ENCODE data around the gene PDE4B. TPM values are rescaled to one million over a fixed set of nuclear protein-coding genes. Genes with fewer than 3 reads are reported as not detected.
A peak's percentile ranks its signal among the peaks of the same experiment; 100 is the strongest.
"Not testable (repeated sequence)": the region's sequence is repeated elsewhere in the genome, so short reads cannot be mapped to it uniquely, and the experiment has no call there.

Gene PDE4B
- polyA plus RNA-seq, 4 donors: 1.1 to 5.2 (median 3.7) TPM

- FAIRE-seq: no peak
- H3K27ac ChIP-seq (ENCODE audit: low read depth in 1 of 3, low read length in 2 of 3): no peak overlapping the region
- 91 to 95% (median 91%) methylated on average over 6 of the region's 6 CpGs for WGBS, 3 donors
Observed at GRCh38 chr1:65998763-65999583, 206.3 kb downstream of the PDE4B start.

GRCh38 chr1:66000033-66000637, 207.4 kb downstream of the PDE4B start:
- FAIRE-seq: no peak
- WGBS, 3 donors: 5 to 24% (median 13%) methylated on average over 1 of the region's 1 CpG
- H3K9me3 ChIP-seq (ENCODE audit: control insufficient read depth in 2 of 2, insufficient read depth in 1 of 2, low read depth in 1 of 2, low read length in 1 of 2): no peaks in the 10 kb centered on the region

More at GRCh38 chr1:65998763-65999583, 206.3 kb downstream of the PDE4B start:
- DNase-seq: no peak
- no peaks in the 10 kb centered on the region for H3K9me3 ChIP-seq (ENCODE audit: control insufficient read depth in 2 of 2, insufficient read depth in 1 of 2, low read depth in 1 of 2, low read length in 1 of 2)
- H3K36me3 ChIP-seq (ENCODE audit: control insufficient read depth in 3 of 3, insufficient read depth in 2 of 3, low read depth in 1 of 3, low read length in 3 of 3): no peaks in the 10 kb centered on the region
- H3K27me3 ChIP-seq (ENCODE audit: control insufficient read depth in 3 of 3, insufficient read depth in 3 of 3, low read length in 3 of 3): no peaks in the 10 kb centered on the region
- H3K4me3 ChIP-seq (ENCODE audit: low read depth in 1 of 3, low read length in 3 of 3): no peak overlapping the region
- no peaks in the 10 kb centered on the region for H3K4me1 ChIP-seq (ENCODE audit: control insufficient read depth in 3 of 3, insufficient read depth in 2 of 3, low read depth in 1 of 3, low read length in 2 of 3)

GRCh38 chr1:66003690-66004089, 211.0 kb downstream of the PDE4B start:
- H3K4me3 ChIP-seq (ENCODE audit: low read depth in 1 of 3, low read length in 3 of 3): no peak overlapping the region
- DNase-seq (no peak), FAIRE-seq (no peak)
- H3K27ac ChIP-seq (ENCODE audit: low read depth in 1 of 3, low read length in 2 of 3): no peak overlapping the region
- H3K9me3 ChIP-seq (ENCODE audit: control insufficient read depth in 2 of 2, insufficient read depth in 1 of 2, low read depth in 1 of 2, low read length in 1 of 2): no peaks in the 10 kb centered on the region
- H3K36me3 ChIP-seq (ENCODE audit: control insufficient read depth in 3 of 3, insufficient read depth in 2 of 3, low read depth in 1 of 3, low read length in 3 of 3): no peaks in the 10 kb centered on the region
- no peaks in the 10 kb centered on the region for H3K27me3 ChIP-seq (ENCODE audit: control insufficient read depth in 3 of 3, insufficient read depth in 3 of 3, low read length in 3 of 3)
- WGBS, 3 donors: 14 to 28% (median 15%) methylated on average over 1 of the region's 1 CpG
- no peaks in the 10 kb centered on the region for H3K4me1 ChIP-seq (ENCODE audit: control insufficient read depth in 3 of 3, insufficient read depth in 2 of 3, low read depth in 1 of 3, low read length in 2 of 3)

More at GRCh38 chr1:66000033-66000637, 207.4 kb downstream of the PDE4B start:
- no peaks in the 10 kb centered on the region for H3K4me1 ChIP-seq (ENCODE audit: control insufficient read depth in 3 of 3, insufficient read depth in 2 of 3, low read depth in 1 of 3, low read length in 2 of 3)
- H3K4me3 ChIP-seq (ENCODE audit: low read depth in 1 of 3, low read length in 3 of 3): no peak overlapping the region
- DNase-seq: no peak
- H3K36me3 ChIP-seq (ENCODE audit: control insufficient read depth in 3 of 3, insufficient read depth in 2 of 3, low read depth in 1 of 3, low read length in 3 of 3): no peaks in the 10 kb centered on the region
- H3K27me3 ChIP-seq (ENCODE audit: control insufficient read depth in 3 of 3, insufficient read depth in 3 of 3, low read length in 3 of 3): no peaks in the 10 kb centered on the region
- no peak overlapping the region for H3K27ac ChIP-seq (ENCODE audit: low read depth in 1 of 3, low read length in 2 of 3)

GRCh38 chr1:66006534-66006933, 213.8 kb downstream of the PDE4B start:
- H3K4me1 ChIP-seq (ENCODE audit: control insufficient read depth in 3 of 3, insufficient read depth in 2 of 3, low read depth in 1 of 3, low read length in 2 of 3); H3K27ac ChIP-seq (ENCODE audit: low read depth in 1 of 3, low read length in 2 of 3); H3K4me3 ChIP-seq (ENCODE audit: low read depth in 1 of 3, low read length in 3 of 3); H3K9me3 ChIP-seq (ENCODE audit: control insufficient read depth in 2 of 2, insufficient read depth in 1 of 2, low read depth in 1 of 2, low read length in 1 of 2); FAIRE-seq; H3K27me3 ChIP-seq (ENCODE audit: control insufficient read depth in 3 of 3, insufficient read depth in 3 of 3, low read length in 3 of 3); DNase-seq; H3K36me3 ChIP-seq (ENCODE audit: control insufficient read depth in 3 of 3, insufficient read depth in 2 of 3, low read depth in 1 of 3, low read length in 3 of 3): not testable (repeated sequence)
- WGBS, 3 donors: 73 to 80% (median 77%) methylated on average over 3 of the region's 3 CpGs

GRCh38 chr1:66012106-66012784, 219.6 kb downstream of the PDE4B start:
- Histone ChIP-seq H3K4me3 (ENCODE audit: low read depth in 1 of 3, low read length in 3 of 3) (no peak overlapping the region), H3K9me3 (ENCODE audit: control insufficient read depth in 2 of 2, insufficient read depth in 1 of 2, low read depth in 1 of 2, low read length in 1 of 2) (no peaks in the 10 kb centered on the region), H3K27me3 (ENCODE audit: control insufficient read depth in 3 of 3, insufficient read depth in 3 of 3, low read length in 3 of 3) (no peaks in the 10 kb centered on the region), H3K27ac (ENCODE audit: low read depth in 1 of 3, low read length in 2 of 3) (no peak overlapping the region), H3K36me3 (ENCODE audit: control insufficient read depth in 3 of 3, insufficient read depth in 2 of 3, low read depth in 1 of 3, low read length in 3 of 3) (no peaks in the 10 kb centered on the region), H3K4me1 (ENCODE audit: control insufficient read depth in 3 of 3, insufficient read depth in 2 of 3, low read depth in 1 of 3, low read length in 2 of 3) (no peaks in the 10 kb centered on the region)
- 27 to 48% (median 44%) methylated on average over 3 of the region's 3 CpGs for WGBS, 3 donors
- FAIRE-seq: no peak
- DNase-seq: no peak

GRCh38 chr1:66013371-66013770, 220.7 kb downstream of the PDE4B start:
- Histone ChIP-seq H3K9me3 (ENCODE audit: control insufficient read depth in 2 of 2, insufficient read depth in 1 of 2, low read depth in 1 of 2, low read length in 1 of 2) (no peaks in the 10 kb centered on the region), H3K27me3 (ENCODE audit: control insufficient read depth in 3 of 3, insufficient read depth in 3 of 3, low read length in 3 of 3) (no peaks in the 10 kb centered on the region)

GRCh38 chr1:66022904-66023620, 230.4 kb downstream of the PDE4B start:
- no peak overlapping the region for H3K27ac ChIP-seq (ENCODE audit: low read depth in 1 of 3, low read length in 2 of 3)
- no peaks in the 10 kb centered on the region for H3K9me3 ChIP-seq (ENCODE audit: control insufficient read depth in 2 of 2, insufficient read depth in 1 of 2, low read depth in 1 of 2, low read length in 1 of 2)
- H3K4me3 ChIP-seq (ENCODE audit: low read depth in 1 of 3, low read length in 3 of 3): no peak overlapping the region
- H3K27me3 ChIP-seq (ENCODE audit: control insufficient read depth in 3 of 3, insufficient read depth in 3 of 3, low read length in 3 of 3): no peaks in the 10 kb centered on the region
- DNase-seq: peak in 1 of 2 donors; percentile 3
- 64 to 82% (median 71%) methylated on average over 2 of the region's 2 CpGs for WGBS, 3 donors
- no peaks in the 10 kb centered on the region for H3K36me3 ChIP-seq (ENCODE audit: control insufficient read depth in 3 of 3, insufficient read depth in 2 of 3, low read depth in 1 of 3, low read length in 3 of 3)
- H3K4me1 ChIP-seq (ENCODE audit: control insufficient read depth in 3 of 3, insufficient read depth in 2 of 3, low read depth in 1 of 3, low read length in 2 of 3): no peaks in the 10 kb centered on the region
- no peak for FAIRE-seq

More at GRCh38 chr1:66013371-66013770, 220.7 kb downstream of the PDE4B start:
- WGBS, 3 donors: 64 to 77% (median 72%) methylated on average over 3 of the region's 3 CpGs
- no peaks in the 10 kb centered on the region for H3K36me3 ChIP-seq (ENCODE audit: control insufficient read depth in 3 of 3, insufficient read depth in 2 of 3, low read depth in 1 of 3, low read length in 3 of 3)
- H3K4me3 ChIP-seq (ENCODE audit: low read depth in 1 of 3, low read length in 3 of 3): no peak overlapping the region
- no peak overlapping the region for H3K27ac ChIP-seq (ENCODE audit: low read depth in 1 of 3, low read length in 2 of 3)
- DNase-seq: no peak
- no peaks in the 10 kb centered on the region for H3K4me1 ChIP-seq (ENCODE audit: control insufficient read depth in 3 of 3, insufficient read depth in 2 of 3, low read depth in 1 of 3, low read length in 2 of 3)
- FAIRE-seq: no peak

GRCh38 chr1:66025188-66025587, 232.5 kb downstream of the PDE4B start:
- no peaks in the 10 kb centered on the region for H3K4me1 ChIP-seq (ENCODE audit: control insufficient read depth in 3 of 3, insufficient read depth in 2 of 3, low read depth in 1 of 3, low read length in 2 of 3)
- DNase-seq (no peak), FAIRE-seq (no peak)
- H3K4me3 ChIP-seq (ENCODE audit: low read depth in 1 of 3, low read length in 3 of 3): no peak overlapping the region
- no peaks in the 10 kb centered on the region for H3K27me3 ChIP-seq (ENCODE audit: control insufficient read depth in 3 of 3, insufficient read depth in 3 of 3, low read length in 3 of 3)
- no peaks in the 10 kb centered on the region for H3K36me3 ChIP-seq (ENCODE audit: control insufficient read depth in 3 of 3, insufficient read depth in 2 of 3, low read depth in 1 of 3, low read length in 3 of 3)
- H3K9me3 ChIP-seq (ENCODE audit: control insufficient read depth in 2 of 2, insufficient read depth in 1 of 2, low read depth in 1 of 2, low read length in 1 of 2): peaks cover 0 to 3% of the 10 kb centered on the region in 2 donors
- no peak overlapping the region for H3K27ac ChIP-seq (ENCODE audit: low read depth in 1 of 3, low read length in 2 of 3)
